ENCODE results near the gene HSF4. TPM values are rescaled to one million over a fixed set of nuclear protein-coding genes. Genes with fewer than 3 reads are reported as not detected.
A peak's percentile ranks its signal among the peaks of the same experiment; 100 is the strongest.

HSF4 gene
- total RNA-seq, 1 donor from 2014 or later = 29.3 TPM

GRCh38 chr16:67198238-67198734, 33.7 kb downstream of the HSF4 start:
- peak; percentile 41 for DNase-seq (ENCODE audit: low read depth)

- DNase-seq (ENCODE audit: low read depth) = no peak
Observed at GRCh38 chr16:67199011-67199807, 34.7 kb downstream of the HSF4 start, which contains the start of gene ELMO3. Gene ELMO3, plus strand, starts transcription at chr16:67199131. Its CDS starts 196 bp downstream, at chr16:67199327.

GRCh38 chr16:67199808-67200198, 35.3 kb downstream of the HSF4 start:
- no peak for DNase-seq (ENCODE audit: low read depth)

GRCh38 chr16:67200491-67200890, 35.9 kb downstream of the HSF4 start:
- no peak for DNase-seq (ENCODE audit: low read depth)

- DNase-seq (ENCODE audit: low read depth) = no peak
Observed at GRCh38 chr16:67201411-67202345, 37.1 kb downstream of the HSF4 start.

GRCh38 chr16:67202426-67202825, 37.9 kb downstream of the HSF4 start:
- DNase-seq (ENCODE audit: low read depth) = no peak

- DNase-seq (ENCODE audit: low read depth) = no peak
Observed at GRCh38 chr16:67202956-67203493, 38.5 kb downstream of the HSF4 start.

- DNase-seq (ENCODE audit: low read depth) = no peak
Observed at GRCh38 chr16:67204076-67204475, 39.5 kb downstream of the HSF4 start.

- no peak for DNase-seq (ENCODE audit: low read depth)
Observed at GRCh38 chr16:67206129-67206837, 41.7 kb downstream of the HSF4 start.

GRCh38 chr16:67206838-67207248, 42.3 kb downstream of the HSF4 start:
- DNase-seq (ENCODE audit: low read depth) = no peak

GRCh38 chr16:67207249-67208091, 42.9 kb downstream of the HSF4 start:
- DNase-seq (ENCODE audit: low read depth) = peak; percentile 87

- DNase-seq (ENCODE audit: low read depth) = no peak
Observed at GRCh38 chr16:67208154-67208896, 43.8 kb downstream of the HSF4 start.

- DNase-seq (ENCODE audit: low read depth) = no peak
Observed at GRCh38 chr16:67209565-67209964, 45.0 kb downstream of the HSF4 start.

- no peak for DNase-seq (ENCODE audit: low read depth)
Observed at GRCh38 chr16:67210069-67210937, 45.8 kb downstream of the HSF4 start.

GRCh38 chr16:67211674-67212073, 47.1 kb downstream of the HSF4 start:
- DNase-seq (ENCODE audit: low read depth) = no peak

GRCh38 chr16:67212766-67213165, 48.2 kb downstream of the HSF4 start:
- no peak for DNase-seq (ENCODE audit: low read depth)

GRCh38 chr16:67213197-67214019, 48.9 kb downstream of the HSF4 start:
- DNase-seq (ENCODE audit: low read depth) = no peak
